Breast epithelium (tissue), 3 donors: ENCODE data around the gene FAM3C.

Source experiments
- CTCF ChIP-seq, 3 donors: fragments of 450-650 bp; IDR thresholded peaks; one replicate each; pipeline ENCODE4 v1.5.1; 2016 to 2017; ENCODE audit warnings: antibody characterized with exemption in 3 of 3, mild to moderate bottlenecking in 3 of 3, moderate library complexity in 3 of 3
- POLR2A ChIP-seq: fragments of 450-650 bp; IDR thresholded peaks from one replicate; pipeline ENCODE4 v1.6.1; 2016; ENCODE audit warnings: antibody characterized with exemption, mild to moderate bottlenecking, moderate library complexity
- POLR2AphosphoS5 ChIP-seq, 3 donors: sonication (generic); formaldehyde crosslinking; IDR thresholded peaks; one replicate each; pipeline ENCODE4 v1.6.1; 2017; ENCODE audit warnings: antibody characterized with exemption in 3 of 3

- no peak for TF ChIP-seq CTCF (IDR thresholded peaks at IDR 0.05)
- TF ChIP-seq POLR2AphosphoS5 (IDR thresholded peaks at IDR 0.05) = no peak
- TF ChIP-seq POLR2A = no peak
Observed at GRCh38 chr7:121343302-121343701, 52.8 kb downstream of the FAM3C start.
